Measurements from ENCODE around the gene OSGIN1.
A peak's percentile ranks its signal among the peaks of the same experiment; 100 is the strongest.
"Not testable (repeated sequence)": the region's sequence is repeated elsewhere in the genome, so short reads cannot be mapped to it uniquely, and the experiment has no call there.

OSGIN1 gene

GRCh38 chr16:83941546-83941945 lies 11.5 kb upstream of the OSGIN1 start:
- DNase-seq (ENCODE audit: low read depth), result not testable (repeated sequence)

DNA sequence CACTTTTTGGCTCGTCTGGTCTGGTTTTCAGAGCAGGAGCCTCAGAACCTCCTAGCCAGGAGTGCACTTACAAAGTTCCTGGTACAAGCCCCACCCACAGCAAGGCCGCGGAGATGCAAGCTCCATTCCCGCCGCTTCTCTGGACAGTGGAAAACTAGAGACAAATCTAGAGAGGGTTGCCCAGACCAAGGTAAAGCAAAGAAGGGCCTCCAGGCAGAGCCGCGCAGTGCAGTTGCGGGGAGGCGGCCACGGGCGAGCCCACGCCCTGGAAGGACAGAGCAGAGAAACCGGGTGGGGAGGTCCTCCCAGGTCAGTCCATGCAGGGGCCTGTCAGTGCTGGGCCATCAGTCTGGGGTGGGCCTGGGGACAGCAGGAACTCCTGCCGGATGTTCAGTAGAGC lies 11.0 kb upstream of the OSGIN1 start:
- no peak for DNase-seq (ENCODE audit: low read depth)

GRCh38 chr16:83942815-83943515 lies 10.1 kb upstream of the OSGIN1 start:
- DNase-seq (ENCODE audit: low read depth), result no peak

- DNase-seq (ENCODE audit: low read depth), result no peak
Observed at GRCh38 chr16:83943516-83944050, 9.5 kb upstream of the OSGIN1 start.

DNA sequence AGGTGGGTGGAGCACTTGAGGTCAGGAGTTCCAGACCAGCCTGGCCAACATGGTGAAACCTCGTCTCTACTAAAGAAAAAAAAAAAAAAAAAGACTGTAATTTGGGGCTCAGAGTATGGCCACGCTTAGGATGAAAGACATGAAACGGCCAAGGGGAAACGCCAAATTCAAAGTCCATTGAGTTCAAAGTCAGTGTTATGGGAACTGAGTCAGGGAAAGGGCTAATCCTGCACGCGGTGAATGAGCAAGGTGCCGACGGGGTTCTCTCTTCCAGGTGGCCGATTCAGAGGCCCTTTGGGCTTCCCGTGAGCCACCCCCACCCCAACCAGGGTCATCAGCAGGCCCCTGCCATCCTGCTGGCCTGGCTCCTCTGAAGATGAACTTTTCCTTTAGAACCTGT lies 7.5 kb upstream of the OSGIN1 start:
- no peak for DNase-seq (ENCODE audit: low read depth)

- DNase-seq (ENCODE audit: low read depth), result no peak
Observed at GRCh38 chr16:83946154-83946780, 6.8 kb upstream of the OSGIN1 start.

DNA sequence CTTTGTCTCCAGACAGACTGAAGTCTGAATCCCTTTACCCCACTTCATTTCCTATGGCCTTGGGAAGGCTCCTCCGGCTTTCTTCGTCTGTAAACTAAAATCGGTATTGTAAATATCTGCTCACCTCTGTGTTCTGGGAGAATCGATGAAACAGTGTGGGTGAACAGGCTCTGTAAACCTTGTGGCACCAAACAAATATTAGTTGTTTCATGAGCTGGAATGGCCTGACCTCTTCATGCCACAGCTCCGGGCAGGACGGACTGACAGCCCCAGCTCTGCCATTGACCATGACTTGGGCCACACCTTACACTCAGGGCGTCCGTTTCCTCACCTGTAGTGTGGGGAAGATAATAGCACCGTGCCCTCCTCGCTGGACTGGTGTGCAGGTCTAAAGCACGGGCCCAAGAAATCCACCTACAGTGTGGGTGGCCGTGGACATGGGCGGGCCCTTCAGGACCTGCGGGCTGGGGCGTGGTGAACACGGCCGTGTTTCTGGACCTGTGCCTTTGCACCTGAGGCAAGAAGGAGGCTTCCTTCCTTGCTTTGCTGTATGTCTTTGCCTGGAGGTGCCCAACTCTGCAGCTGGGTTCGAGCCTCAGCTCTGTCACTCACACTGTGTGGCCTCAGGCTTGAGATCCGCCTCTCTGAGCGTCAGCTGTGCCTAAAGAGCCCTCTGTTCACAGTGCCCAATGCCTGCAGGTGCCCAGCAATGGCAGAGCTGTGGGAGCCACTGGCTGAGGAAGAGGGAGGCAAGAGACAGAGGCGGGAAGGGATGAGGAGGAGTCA lies 6.1 kb upstream of the OSGIN1 start:
- no peak for DNase-seq (ENCODE audit: low read depth)

DNA sequence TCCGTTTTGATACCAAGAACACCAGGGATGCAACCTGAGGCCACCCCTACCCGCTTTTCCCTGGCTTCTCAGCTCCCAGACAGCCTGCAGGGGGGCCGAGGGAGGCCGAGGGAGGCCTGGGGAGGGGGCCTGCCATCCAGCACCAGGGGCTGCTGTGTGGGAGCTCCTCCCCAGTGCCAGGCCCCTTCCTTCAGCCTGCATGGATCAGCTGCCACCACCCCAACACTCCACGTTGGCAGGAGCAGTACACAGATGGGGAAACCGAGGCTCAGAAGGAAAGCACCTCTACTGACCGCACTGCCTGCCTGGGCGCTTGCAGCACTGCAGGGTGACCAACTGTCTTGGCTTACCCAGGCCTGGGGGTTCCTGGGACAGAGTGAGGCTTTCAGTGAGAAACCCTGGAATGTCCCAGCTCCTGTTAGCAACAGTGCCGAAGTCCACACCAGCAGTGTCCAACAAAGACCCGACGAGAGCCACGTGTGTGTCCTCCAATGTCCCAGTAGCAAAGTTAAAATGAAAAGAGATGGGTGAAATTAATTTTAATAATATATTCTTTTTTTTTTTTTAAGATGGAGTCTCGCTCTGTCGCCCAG lies 5.3 kb upstream of the OSGIN1 start:
- DNase-seq (ENCODE audit: low read depth), result no peak

GRCh38 chr16:83948914-83949723 lies 3.9 kb upstream of the OSGIN1 start:
- no peak for DNase-seq (ENCODE audit: low read depth)

- DNase-seq (ENCODE audit: low read depth), result no peak
Observed at GRCh38 chr16:83949724-83950001, 3.4 kb upstream of the OSGIN1 start.

GRCh38 chr16:83950862-83951399 lies 2.1 kb upstream of the OSGIN1 start:
- not testable (repeated sequence) for DNase-seq (ENCODE audit: low read depth)

DNA sequence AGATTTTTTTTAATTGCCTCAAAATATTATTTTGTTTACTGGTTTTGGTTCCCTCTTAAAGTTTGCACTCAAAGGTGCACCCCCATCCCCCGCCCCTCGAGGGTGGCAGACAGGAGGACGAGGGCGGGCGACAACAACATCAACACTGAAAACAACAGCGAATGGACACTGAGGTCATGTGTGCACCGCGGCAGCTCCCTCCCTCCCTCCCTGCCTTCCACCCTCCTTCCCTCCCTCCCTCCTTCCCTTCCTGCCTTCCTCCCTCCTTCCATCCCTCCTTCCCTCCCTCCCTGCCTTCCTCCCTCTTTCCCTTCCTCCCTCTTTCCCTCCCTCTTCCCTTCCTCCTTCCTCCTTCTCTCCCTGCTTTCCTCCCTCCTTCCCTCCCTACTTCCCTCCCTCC lies 1.5 kb upstream of the OSGIN1 start:
- DNase-seq (ENCODE audit: low read depth), result no peak

DNA sequence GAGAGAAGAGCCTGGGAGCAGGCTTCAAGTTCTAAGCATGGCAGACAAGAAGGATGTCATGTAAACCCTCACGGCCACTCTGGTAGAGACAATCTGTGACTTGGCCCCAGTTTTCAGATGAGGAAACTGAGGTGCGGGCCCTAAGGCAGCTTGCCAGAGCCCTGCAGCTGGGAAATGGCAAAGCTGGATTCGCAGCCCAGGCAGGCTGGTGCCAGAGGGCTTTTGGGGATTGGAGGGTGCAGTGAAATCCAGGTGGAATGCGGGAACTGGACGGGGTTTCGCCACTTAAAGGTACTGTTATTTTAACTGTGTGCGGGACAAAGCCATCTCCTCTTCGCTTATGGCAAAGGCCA lies 477 bp upstream of the OSGIN1 start:
- no peak for DNase-seq (ENCODE audit: low read depth)

DNA sequence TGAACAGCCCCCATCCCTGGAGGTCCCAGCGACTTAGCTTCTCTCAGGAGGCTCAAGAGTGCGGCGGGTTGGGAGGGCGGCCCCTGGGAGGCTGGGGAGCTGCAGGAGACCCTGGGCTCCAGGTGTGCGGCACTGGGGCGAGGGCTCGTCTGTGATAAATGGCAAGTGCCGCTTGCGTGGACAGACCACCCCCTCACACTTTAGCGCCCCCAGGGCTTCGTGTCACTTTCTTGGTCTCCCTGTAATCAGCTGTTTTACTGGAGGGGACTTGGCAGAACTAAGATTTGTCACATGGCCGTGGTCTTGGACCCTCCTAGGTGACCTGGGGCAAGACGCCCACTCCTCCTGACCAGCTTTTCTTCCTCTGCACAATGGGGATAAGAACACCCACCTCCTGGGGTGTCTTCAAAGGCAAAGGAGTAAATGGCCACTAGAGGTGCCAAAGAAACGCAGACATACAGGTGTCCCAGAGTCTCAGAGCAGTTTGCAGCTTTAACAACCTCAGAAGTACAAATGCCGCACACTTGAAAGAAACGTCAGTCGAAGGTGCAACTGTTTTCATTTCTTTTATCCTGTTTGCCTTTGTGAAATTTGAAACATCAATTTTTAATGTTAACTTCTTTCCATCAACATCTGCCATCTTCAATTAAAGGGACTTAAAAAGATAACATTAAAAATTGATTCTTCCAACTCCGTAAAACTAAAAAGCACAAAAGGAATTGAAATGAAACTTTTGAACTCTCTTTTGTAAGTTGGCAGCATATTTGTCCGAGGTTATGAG lies 946 bp downstream of the OSGIN1 start:
- peak; percentile 7 for DNase-seq (ENCODE audit: low read depth)

DNA sequence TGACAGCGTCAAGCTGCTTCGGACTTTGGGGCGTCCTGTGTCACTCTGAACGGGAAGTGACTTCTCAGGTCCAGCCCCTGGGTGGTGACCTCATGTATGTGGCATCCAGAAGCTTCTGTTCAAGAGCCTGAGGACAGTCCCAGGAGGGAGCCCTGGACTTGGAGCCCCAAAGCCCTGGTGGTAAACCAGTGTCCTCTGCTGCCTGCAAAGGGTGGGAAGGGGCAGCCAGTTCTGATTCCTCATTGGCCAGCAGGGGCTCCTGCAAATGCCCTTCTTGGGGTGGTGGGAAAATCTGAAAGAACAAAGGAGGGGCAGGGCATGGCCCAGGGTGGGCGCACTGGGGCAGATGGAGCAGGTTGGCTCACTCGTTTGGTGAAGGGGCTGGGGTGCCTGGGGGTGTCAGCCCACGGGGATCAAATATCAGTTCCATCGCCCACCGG lies 1.6 kb downstream of the OSGIN1 start:
- DNase-seq (ENCODE audit: low read depth), result no peak

DNA sequence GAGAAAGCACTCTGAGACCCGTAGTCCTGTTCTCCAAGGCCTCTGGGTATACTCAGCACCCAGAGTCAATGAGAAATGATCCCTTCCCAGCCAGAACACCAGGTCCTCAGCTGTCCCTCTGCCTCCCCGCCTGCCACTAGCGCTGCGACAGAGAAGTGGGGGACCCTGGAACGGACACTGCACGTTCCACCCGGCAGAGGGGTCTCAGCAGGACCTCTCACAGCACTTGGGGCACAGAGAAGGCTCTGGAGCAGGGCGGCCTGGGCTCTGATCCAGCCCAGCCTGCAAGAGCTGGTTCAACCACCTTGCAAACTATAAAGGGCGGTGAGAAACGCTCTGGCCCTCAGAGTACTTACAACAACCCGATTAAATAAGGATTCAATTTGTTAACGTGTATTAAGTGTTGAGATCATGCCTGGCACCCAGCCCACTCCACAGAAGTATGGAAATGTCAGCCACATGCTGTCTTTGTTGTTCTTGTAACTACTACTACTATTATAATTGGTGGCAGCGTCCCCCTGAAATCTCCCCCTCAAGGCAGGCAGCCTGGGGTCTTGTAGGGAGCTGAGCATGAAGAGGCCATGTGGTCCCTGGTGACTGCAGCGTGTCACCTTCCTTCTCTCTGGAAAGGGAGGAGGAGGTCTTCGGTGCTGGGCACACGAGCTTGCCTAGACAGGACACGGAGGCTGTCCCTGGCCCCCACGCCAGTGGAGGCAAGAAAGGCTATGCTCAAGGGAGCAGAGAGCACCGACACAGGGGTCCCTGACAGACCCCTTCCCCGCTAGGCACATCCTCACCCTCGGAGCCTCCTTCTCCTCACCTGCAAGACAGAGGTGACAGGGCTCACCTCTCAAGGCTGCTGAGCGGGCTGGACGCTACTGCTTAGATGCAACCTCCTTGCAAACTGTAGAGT lies 2.4 kb downstream of the OSGIN1 start:
- DNase-seq (ENCODE audit: low read depth), result no peak

GRCh38 chr16:83956336-83957289 lies 3.6 kb downstream of the OSGIN1 start:
- DNase-seq (ENCODE audit: low read depth), result peak; percentile 67

DNA sequence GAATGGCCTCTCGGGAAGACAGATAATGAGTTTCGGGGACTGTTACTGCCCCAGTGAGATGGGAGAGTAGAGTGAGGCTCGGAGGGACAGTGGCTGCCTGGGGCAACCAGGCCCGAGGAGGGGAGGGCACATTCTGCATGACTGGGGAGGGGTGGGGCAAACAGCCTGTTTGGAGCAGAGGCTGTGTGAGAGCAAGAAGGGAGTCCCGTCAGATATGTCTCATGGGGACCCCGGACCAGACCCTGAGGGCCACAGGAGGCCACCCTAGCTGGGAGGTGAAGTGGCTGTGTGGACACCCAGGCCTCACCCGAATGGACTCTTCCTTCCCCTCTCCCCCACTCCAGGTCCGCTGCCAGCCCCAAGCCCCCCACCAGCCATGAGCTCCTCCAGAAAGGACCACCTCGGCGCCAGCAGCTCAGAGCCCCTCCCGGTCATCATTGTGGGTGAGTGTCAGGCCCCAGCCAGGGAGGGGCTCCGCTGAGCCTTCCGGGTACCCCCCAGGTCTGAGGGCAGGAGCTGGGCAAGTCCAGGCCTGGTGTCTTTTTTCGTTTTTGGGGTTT lies 4.3 kb downstream of the OSGIN1 start:
- no peak for DNase-seq (ENCODE audit: low read depth)
